Measurements from ENCODE around the gene EFCAB6. TPM values are rescaled to one million over a fixed set of nuclear protein-coding genes. Genes with fewer than 3 reads are reported as not detected.

EFCAB6 gene
- total and polyA plus RNA-seq, 2 of the 13 experiments (the other 11 are each of a cell fraction or from before 2014, with no cell fraction given) = not detected

- H4K20me1 ChIP-seq (ENCODE audit: insufficient read depth, low read length) = no peaks in the 10 kb centered on the region
- peaks cover 7% of the 10 kb centered on the region for H3K4me1 ChIP-seq (ENCODE audit: insufficient read depth, low read length)
- no peak overlapping the region for H3K27ac ChIP-seq (ENCODE audit: extremely low read length, insufficient read depth, low read length)
- intact Hi-C loops (cut with micrococcal nuclease; ENCODE audit: unreplicated experiment) (no loop called here), in situ Hi-C loops (cut with HindIII; ENCODE audit: extremely low pct_ligation_motif_present, low pct_unique_long_range_greater_than_20kb) (no loop called here)
- no peaks in the 10 kb centered on the region for H3K9me3 ChIP-seq (ENCODE audit: low read length)
- H3K4me2 ChIP-seq (ENCODE audit: low read depth, low read length) = no peak overlapping the region
- DNase-seq (ENCODE audit: low spot score) (no peak), ATAC-seq (no peak), FAIRE-seq (no peak)
- no peak overlapping the region for H2AFZ ChIP-seq (ENCODE audit: low read length)
- H3K27me3 ChIP-seq (ENCODE audit: control insufficient read depth in 1 of 2, insufficient read depth in 2 of 2, low read length in 2 of 2) = no peaks in the 10 kb centered on the region; a peak in 3 of 5 replicates
- no peaks in the 10 kb centered on the region for H3K36me3 ChIP-seq (replicated peaks in 1 of 2; ENCODE audit: control insufficient read depth in 1 of 2, insufficient read depth in 2 of 2, low read length in 2 of 2)
- BruUV-seq (replicated peaks) = no TSS peak
- POLR2A ChIA-PET = no interaction called here
- no peak overlapping the region for H3K4me3 ChIP-seq (replicated peaks in 1 of 3; ENCODE audit: insufficient read depth in 1 of 3, low read depth in 2 of 3, low read length in 3 of 3)
- H3K9ac ChIP-seq (ENCODE audit: insufficient read depth, low read depth, low read length) = no peak overlapping the region
- H3K79me2 ChIP-seq (ENCODE audit: insufficient read depth, low read length) = no peaks in the 10 kb centered on the region
- CTCF ChIA-PET (ENCODE audit: low intra/inter-chr PET ratio, low total read pairs) = no interaction called here
- whole genome bisulfite sequencing (ENCODE audit: low lambda C conversion rate) = 24% methylated on average over 6 of the region's 7 CpGs
- TF ChIP-seq ATAD3A (CRISPR knock-in tag; IDR thresholded peaks at IDR 0.05) = no peak
- TF ChIP-seq ZNF740 (CRISPR knock-in tag; IDR thresholded peaks at IDR 0.05) = no peak
- TF ChIP-seq ZNF883 (CRISPR knock-in tag; IDR thresholded peaks at IDR 0.05; ENCODE audit: not compliant biosample characterization) = no peak
- TF ChIP-seq MAX (IDR thresholded peaks at IDR 0.05) = no peak
- no peak for TF ChIP-seq TFE3 (CRISPR knock-in tag; IDR thresholded peaks at IDR 0.05)
- TF ChIP-seq E2F2 (CRISPR knock-in tag; IDR thresholded peaks at IDR 0.05; ENCODE audit: borderline replicate concordance) = no peak
- no peak for TF ChIP-seq ZNF713 (CRISPR knock-in tag; IDR thresholded peaks at IDR 0.05)
- no peak for TF ChIP-seq JDP2 (CRISPR knock-in tag; IDR thresholded peaks at IDR 0.05; ENCODE audit: borderline replicate concordance)
- no peak for TF ChIP-seq ZNF20 (CRISPR knock-in tag; IDR thresholded peaks at IDR 0.05)
- TF ChIP-seq HES4 (CRISPR knock-in tag; IDR thresholded peaks at IDR 0.05; ENCODE audit: borderline replicate concordance) = no peak
- no peak for TF ChIP-seq UBTF (CRISPR knock-in tag; IDR thresholded peaks at IDR 0.05)
- no peak for TF ChIP-seq ZNF607 (CRISPR knock-in tag; IDR thresholded peaks at IDR 0.05; ENCODE audit: borderline replicate concordance)
- TF ChIP-seq TAF1 (CRISPR knock-in tag; IDR thresholded peaks at IDR 0.05) = no peak
- TF ChIP-seq ARNT2 (CRISPR knock-in tag; IDR thresholded peaks at IDR 0.05; ENCODE audit: low read depth) = no peak
- no peak for TF ChIP-seq ZNF451 (CRISPR knock-in tag; IDR thresholded peaks at IDR 0.05)
Observed at GRCh38 chr22:43479301-43479950, 332.7 kb downstream of the EFCAB6 start.

All from HepG2 (cell line).